ENCODE measurements around the gene KBTBD12.
"Not testable (repeated sequence)": the region's sequence is repeated elsewhere in the genome, so short reads cannot be mapped to it uniquely, and the experiment has no call there.

KBTBD12 gene

GRCh38 chr3:127915115-127915936, at the start of gene KBTBD12:
Gene KBTBD12, plus strand, starts transcription at chr3:127915232. Its CDS starts 7,830 bp downstream, at chr3:127923062.
- Mint-ChIP-seq H3K4me3 (no peak within 1 kb of the TSS), H3K27me3 (peaks cover 73% of the 10 kb centered on the region), H3K27ac (no peak within 1 kb of the TSS), H3K9me3 (no peaks in the 10 kb centered on the region), H3K36me3 (ENCODE audit: low read depth) (no peaks in the 10 kb centered on the region), H3K4me1 (ENCODE audit: low read depth) (peaks cover 11% of the 10 kb centered on the region)
- peak; percentile 36 for DNase-seq

- Mint-ChIP-seq H3K36me3 (ENCODE audit: low read depth) (no peaks in the 10 kb centered on the region), H3K4me3 (no peak overlapping the region), H3K27ac (peak overlapping the region; percentile 8), H3K27me3 (peaks cover 7% of the 10 kb centered on the region), H3K4me1 (ENCODE audit: low read depth) (peaks cover 21% of the 10 kb centered on the region), H3K9me3 (no peaks in the 10 kb centered on the region)
- DNase-seq, result no peak
These were observed 49.1 kb upstream of the KBTBD12 start for GRCh38 chr3:127865941-127866340.

GRCh38 chr3:127867412-127867811, 47.6 kb upstream of the KBTBD12 start:
- Mint-ChIP-seq H3K27ac (no peak overlapping the region), H3K4me3 (no peak overlapping the region), H3K4me1 (ENCODE audit: low read depth) (peaks cover 21% of the 10 kb centered on the region), H3K36me3 (ENCODE audit: low read depth) (no peaks in the 10 kb centered on the region), H3K9me3 (no peaks in the 10 kb centered on the region), H3K27me3 (peaks cover 9% of the 10 kb centered on the region)
- DNase-seq, result no peak

- Mint-ChIP-seq H3K27ac (no peak overlapping the region), H3K4me3 (no peak overlapping the region), H3K9me3 (no peaks in the 10 kb centered on the region), H3K36me3 (ENCODE audit: low read depth) (no peaks in the 10 kb centered on the region), H3K27me3 (peaks cover 9% of the 10 kb centered on the region), H3K4me1 (ENCODE audit: low read depth) (peaks cover 21% of the 10 kb centered on the region)
- no peak for DNase-seq
These were observed 47.0 kb upstream of the KBTBD12 start for GRCh38 chr3:127867986-127868385.

GRCh38 chr3:127870156-127870555, 44.9 kb upstream of the KBTBD12 start:
- H3K27ac Mint-ChIP-seq, result no peak overlapping the region
- peaks cover 19% of the 10 kb centered on the region for H3K4me1 Mint-ChIP-seq (ENCODE audit: low read depth)
- H3K9me3 Mint-ChIP-seq, result no peaks in the 10 kb centered on the region
- H3K4me3 Mint-ChIP-seq, result no peak overlapping the region
- DNase-seq, result no peak
- H3K36me3 Mint-ChIP-seq (ENCODE audit: low read depth), result no peaks in the 10 kb centered on the region
- H3K27me3 Mint-ChIP-seq, result peaks cover 9% of the 10 kb centered on the region

GRCh38 chr3:127874097-127874496, 40.9 kb upstream of the KBTBD12 start:
- H3K4me3 Mint-ChIP-seq; H3K27me3 Mint-ChIP-seq; H3K36me3 Mint-ChIP-seq (ENCODE audit: low read depth); DNase-seq; H3K4me1 Mint-ChIP-seq (ENCODE audit: low read depth); H3K9me3 Mint-ChIP-seq; H3K27ac Mint-ChIP-seq: not testable (repeated sequence)

- Mint-ChIP-seq H3K27ac (no peak overlapping the region), H3K4me3 (no peak overlapping the region), H3K27me3 (peaks cover 17% of the 10 kb centered on the region), H3K36me3 (ENCODE audit: low read depth) (no peaks in the 10 kb centered on the region), H3K4me1 (ENCODE audit: low read depth) (no peaks in the 10 kb centered on the region), H3K9me3 (no peaks in the 10 kb centered on the region)
- DNase-seq, result no peak
These were observed 33.4 kb upstream of the KBTBD12 start for GRCh38 chr3:127881586-127881985.

- Mint-ChIP-seq H3K36me3 (ENCODE audit: low read depth) (no peaks in the 10 kb centered on the region), H3K4me1 (ENCODE audit: low read depth) (no peaks in the 10 kb centered on the region), H3K9me3 (no peaks in the 10 kb centered on the region), H3K27ac (no peak overlapping the region), H3K27me3 (peaks cover 28% of the 10 kb centered on the region), H3K4me3 (no peak overlapping the region)
- no peak for DNase-seq
These were observed 31.0 kb upstream of the KBTBD12 start for GRCh38 chr3:127884041-127884440.

- peaks cover 9% of the 10 kb centered on the region for H3K4me1 Mint-ChIP-seq (ENCODE audit: low read depth)
- H3K27me3 Mint-ChIP-seq, result peaks cover 20% of the 10 kb centered on the region
- H3K36me3 Mint-ChIP-seq (ENCODE audit: low read depth), result no peaks in the 10 kb centered on the region
- no peak for DNase-seq
- no peak overlapping the region for H3K4me3 Mint-ChIP-seq
- no peak overlapping the region for H3K27ac Mint-ChIP-seq
- H3K9me3 Mint-ChIP-seq, result peaks cover 10% of the 10 kb centered on the region
These were observed 28.6 kb upstream of the KBTBD12 start for GRCh38 chr3:127886231-127886955.

- Mint-ChIP-seq H3K27me3 (peaks cover 16% of the 10 kb centered on the region), H3K27ac (no peak overlapping the region), H3K4me3 (no peak overlapping the region), H3K36me3 (ENCODE audit: low read depth) (no peaks in the 10 kb centered on the region), H3K4me1 (ENCODE audit: low read depth) (peaks cover 9% of the 10 kb centered on the region), H3K9me3 (peaks cover 12% of the 10 kb centered on the region)
- DNase-seq, result no peak
These were observed 28.1 kb upstream of the KBTBD12 start for GRCh38 chr3:127886956-127887231.

GRCh38 chr3:127887321-127887720, 27.7 kb upstream of the KBTBD12 start:
- Mint-ChIP-seq H3K27ac (no peak overlapping the region), H3K4me1 (ENCODE audit: low read depth) (peaks cover 9% of the 10 kb centered on the region), H3K9me3 (peaks cover 16% of the 10 kb centered on the region), H3K27me3 (peaks cover 18% of the 10 kb centered on the region), H3K36me3 (ENCODE audit: low read depth) (peaks cover 3% of the 10 kb centered on the region), H3K4me3 (no peak overlapping the region)
- DNase-seq, result no peak

GRCh38 chr3:127888156-127888555, 26.9 kb upstream of the KBTBD12 start:
- Mint-ChIP-seq H3K36me3 (ENCODE audit: low read depth) (peaks cover 3% of the 10 kb centered on the region), H3K27me3 (peaks cover 19% of the 10 kb centered on the region), H3K27ac (no peak overlapping the region), H3K9me3 (peaks cover 18% of the 10 kb centered on the region), H3K4me3 (no peak overlapping the region), H3K4me1 (ENCODE audit: low read depth) (peaks cover 9% of the 10 kb centered on the region)
- no peak for DNase-seq

GRCh38 chr3:127888564-127889107, 26.4 kb upstream of the KBTBD12 start:
- Mint-ChIP-seq H3K36me3 (ENCODE audit: low read depth) (peaks cover 3% of the 10 kb centered on the region), H3K4me1 (ENCODE audit: low read depth) (peaks cover 9% of the 10 kb centered on the region), H3K9me3 (peaks cover 18% of the 10 kb centered on the region), H3K27ac (no peak overlapping the region), H3K4me3 (no peak overlapping the region), H3K27me3 (peaks cover 19% of the 10 kb centered on the region)
- no peak for DNase-seq

- no peak for DNase-seq
These were observed 25.6 kb upstream of the KBTBD12 start for GRCh38 chr3:127889461-127889863.

More at GRCh38 chr3:127889461-127889863, 25.6 kb upstream of the KBTBD12 start:
- Mint-ChIP-seq H3K4me1 (ENCODE audit: low read depth) (peaks cover 9% of the 10 kb centered on the region), H3K4me3 (no peak overlapping the region), H3K27me3 (peaks cover 19% of the 10 kb centered on the region), H3K36me3 (ENCODE audit: low read depth) (peaks cover 3% of the 10 kb centered on the region), H3K27ac (peak overlapping the region; percentile 35), H3K9me3 (peaks cover 18% of the 10 kb centered on the region)

All from activated T-cell treated with anti-CD3 and anti-CD28 coated beads, Interleukin-2, amount 50 U/mL, for 24 hours (primary cell).